Measurements from ENCODE around the gene BCAS3.
"Not testable (repeated sequence)": the region's sequence is repeated elsewhere in the genome, so short reads cannot be mapped to it uniquely, and the experiment has no call there.

The BCAS3 gene

GRCh38 chr17:61002316-61002736, 324.7 kb downstream of the BCAS3 start:
- no peak overlapping the region for H3K18ac ChIP-seq (ENCODE audit: low read depth in 1 of 2, low read length in 2 of 2)
- no peak overlapping the region for H2AFZ ChIP-seq (ENCODE audit: low read depth, low read length)
- H3K4me1 ChIP-seq (ENCODE audit: control insufficient read depth, insufficient read depth, low read depth, low read length) = no peaks in the 10 kb centered on the region
- no peak overlapping the region for H3K23ac ChIP-seq (ENCODE audit: low read length in 2 of 2)
- H3K9me3 ChIP-seq (ENCODE audit: control insufficient read depth, low read length) = no peaks in the 10 kb centered on the region
- no CpG with 5 or more reads among the region's 1 CpG for WGBS
- H2BK12ac ChIP-seq (ENCODE audit: low read length in 2 of 2) = no peak overlapping the region
- H4K8ac ChIP-seq (ENCODE audit: low read length) = no peak overlapping the region
- H4K91ac ChIP-seq (ENCODE audit: low read length) = no peak overlapping the region
- H3K79me1 ChIP-seq (replicated peaks; ENCODE audit: low read length, poor library complexity, severe bottlenecking) = no peaks in the 10 kb centered on the region
- H3K4me2 ChIP-seq (ENCODE audit: low read length, poor library complexity, severe bottlenecking) = no peak overlapping the region
- H2BK5ac ChIP-seq (ENCODE audit: low read depth, low read length, poor library complexity, severe bottlenecking) = no peak overlapping the region
- no peak overlapping the region for H3K4ac ChIP-seq (ENCODE audit: low read depth in 1 of 2, low read length in 2 of 2)
- H3K9ac ChIP-seq (ENCODE audit: low read length) = peak overlapping the region; percentile 69
- no peaks in the 10 kb centered on the region for H3K27me3 ChIP-seq (ENCODE audit: control insufficient read depth in 1 of 2, insufficient read depth in 1 of 2, low read length in 2 of 2)
- no peak overlapping the region for H3K4me3 ChIP-seq (ENCODE audit: insufficient read depth in 1 of 2, low read depth in 1 of 2, low read length in 2 of 2)
- no peak overlapping the region for H2AK5ac ChIP-seq (ENCODE audit: low read length, severe bottlenecking)
- H2BK15ac ChIP-seq (ENCODE audit: low read depth, poor library complexity, severe bottlenecking) = no peak overlapping the region
- H2BK120ac ChIP-seq (ENCODE audit: low read depth, low read length) = no peak overlapping the region
- DNase-seq = peak; percentile 60
- no peaks in the 10 kb centered on the region for H3K36me3 ChIP-seq (ENCODE audit: control insufficient read depth in 1 of 2, insufficient read depth in 2 of 2, low read depth in 1 of 2, low read length in 2 of 2)
- no peak overlapping the region for H3K27ac ChIP-seq (ENCODE audit: low read length, poor library complexity, severe bottlenecking)
- H3K14ac ChIP-seq (ENCODE audit: low read length in 2 of 2) = no peak overlapping the region

- no peaks in the 10 kb centered on the region for H3K36me3 ChIP-seq (ENCODE audit: control insufficient read depth in 1 of 2, insufficient read depth in 2 of 2, low read depth in 1 of 2, low read length in 2 of 2)
- no peak overlapping the region for H3K9ac ChIP-seq (ENCODE audit: low read length)
- no peak overlapping the region for H2AFZ ChIP-seq (ENCODE audit: low read depth, low read length)
- no peak overlapping the region for H3K27ac ChIP-seq (ENCODE audit: low read length, poor library complexity, severe bottlenecking)
- H3K4me1 ChIP-seq (ENCODE audit: control insufficient read depth, insufficient read depth, low read depth, low read length) = peaks cover 1% of the 10 kb centered on the region
- no peak overlapping the region for H3K4me2 ChIP-seq (ENCODE audit: low read length, poor library complexity, severe bottlenecking)
- H4K8ac ChIP-seq (ENCODE audit: low read length) = no peak overlapping the region
- 94% methylated on average over 5 of the region's 5 CpGs for WGBS
- no peak overlapping the region for H3K14ac ChIP-seq (ENCODE audit: low read length in 2 of 2)
- H3K27me3 ChIP-seq (ENCODE audit: control insufficient read depth in 1 of 2, insufficient read depth in 1 of 2, low read length in 2 of 2) = no peaks in the 10 kb centered on the region
- no peak overlapping the region for H2AK5ac ChIP-seq (ENCODE audit: low read length, severe bottlenecking)
- no peak overlapping the region for H4K91ac ChIP-seq (ENCODE audit: low read length)
- H2BK5ac ChIP-seq (ENCODE audit: low read depth, low read length, poor library complexity, severe bottlenecking) = no peak overlapping the region
- no peak for DNase-seq
- H3K4me3 ChIP-seq (ENCODE audit: insufficient read depth in 1 of 2, low read depth in 1 of 2, low read length in 2 of 2) = no peak overlapping the region
- H2BK120ac ChIP-seq (ENCODE audit: low read depth, low read length) = no peak overlapping the region
- H3K79me1 ChIP-seq (replicated peaks; ENCODE audit: low read length, poor library complexity, severe bottlenecking) = no peaks in the 10 kb centered on the region
- no peak overlapping the region for H3K18ac ChIP-seq (ENCODE audit: low read depth in 1 of 2, low read length in 2 of 2)
- H2BK15ac ChIP-seq (ENCODE audit: low read depth, poor library complexity, severe bottlenecking) = no peak overlapping the region
- H2BK12ac ChIP-seq (ENCODE audit: low read length in 2 of 2) = no peak overlapping the region
- no peaks in the 10 kb centered on the region for H3K9me3 ChIP-seq (ENCODE audit: control insufficient read depth, low read length)
- no peak overlapping the region for H3K23ac ChIP-seq (ENCODE audit: low read length in 2 of 2)
- H3K4ac ChIP-seq (ENCODE audit: low read depth in 1 of 2, low read length in 2 of 2) = no peak overlapping the region
Observed at GRCh38 chr17:61005358-61005757, 327.7 kb downstream of the BCAS3 start.

DNA sequence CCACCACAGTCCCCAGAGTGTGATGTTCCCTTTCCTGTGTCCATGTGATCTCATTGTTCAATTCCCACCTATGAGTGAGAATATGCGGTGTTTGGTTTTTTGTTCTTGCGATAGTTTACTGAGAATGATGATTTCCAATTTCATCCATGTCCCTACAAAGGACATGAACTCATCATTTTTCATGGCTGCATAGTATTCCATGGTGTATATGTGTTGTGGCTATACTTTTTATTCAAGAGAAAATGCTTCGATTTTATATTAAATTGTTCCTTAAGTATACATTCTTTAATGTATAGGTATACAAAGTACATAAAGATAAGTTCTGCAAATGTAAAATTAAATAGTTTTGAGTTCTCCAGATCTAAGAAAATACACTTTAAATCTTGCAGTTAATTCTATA, 328.3 kb downstream of the BCAS3 start:
- not testable (repeated sequence) for H3K27me3 ChIP-seq (ENCODE audit: control insufficient read depth in 1 of 2, insufficient read depth in 1 of 2, low read length in 2 of 2); H3K14ac ChIP-seq (ENCODE audit: low read length in 2 of 2); DNase-seq; H3K27ac ChIP-seq (ENCODE audit: low read length, poor library complexity, severe bottlenecking); H2BK15ac ChIP-seq (ENCODE audit: low read depth, poor library complexity, severe bottlenecking); H2BK5ac ChIP-seq (ENCODE audit: low read depth, low read length, poor library complexity, severe bottlenecking); H3K18ac ChIP-seq (ENCODE audit: low read depth in 1 of 2, low read length in 2 of 2); H3K23ac ChIP-seq (ENCODE audit: low read length in 2 of 2); H3K4me2 ChIP-seq (ENCODE audit: low read length, poor library complexity, severe bottlenecking); H4K8ac ChIP-seq (ENCODE audit: low read length); H3K4me3 ChIP-seq (ENCODE audit: insufficient read depth in 1 of 2, low read depth in 1 of 2, low read length in 2 of 2); H3K9ac ChIP-seq (ENCODE audit: low read length); H3K79me1 ChIP-seq (replicated peaks; ENCODE audit: low read length, poor library complexity, severe bottlenecking); H3K4ac ChIP-seq (ENCODE audit: low read depth in 1 of 2, low read length in 2 of 2); H3K9me3 ChIP-seq (ENCODE audit: control insufficient read depth, low read length); H3K4me1 ChIP-seq (ENCODE audit: control insufficient read depth, insufficient read depth, low read depth, low read length); H4K91ac ChIP-seq (ENCODE audit: low read length); H2AK5ac ChIP-seq (ENCODE audit: low read length, severe bottlenecking); H2AFZ ChIP-seq (ENCODE audit: low read depth, low read length); H2BK120ac ChIP-seq (ENCODE audit: low read depth, low read length); H2BK12ac ChIP-seq (ENCODE audit: low read length in 2 of 2); H3K36me3 ChIP-seq (ENCODE audit: control insufficient read depth in 1 of 2, insufficient read depth in 2 of 2, low read depth in 1 of 2, low read length in 2 of 2)
- no CpG with 5 or more reads among the region's 3 CpGs for WGBS

DNA sequence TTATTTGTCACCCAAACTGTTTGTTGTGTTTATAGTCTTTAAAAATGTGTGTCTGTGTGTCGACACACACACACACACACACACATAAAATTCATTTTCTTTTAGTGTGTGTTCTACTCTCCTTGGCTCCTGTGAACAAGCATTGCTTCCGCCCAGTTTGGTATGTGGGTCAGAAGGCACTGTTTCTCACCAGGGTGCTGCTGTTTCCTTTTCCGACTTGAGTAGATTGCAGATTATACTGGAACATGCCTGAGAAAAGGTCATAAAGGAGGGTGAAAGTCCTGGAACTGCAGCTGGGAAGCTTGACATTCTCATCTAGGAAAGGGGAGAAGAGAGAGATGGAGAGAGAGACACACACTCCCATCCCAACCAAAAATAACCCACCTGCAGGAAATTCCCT, 330.3 kb downstream of the BCAS3 start:
- H4K8ac ChIP-seq (ENCODE audit: low read length) = peak overlapping the region; percentile 28
- no peak overlapping the region for H3K4me2 ChIP-seq (ENCODE audit: low read length, poor library complexity, severe bottlenecking)
- no peak overlapping the region for H3K4me3 ChIP-seq (ENCODE audit: insufficient read depth in 1 of 2, low read depth in 1 of 2, low read length in 2 of 2)
- H3K27me3 ChIP-seq (ENCODE audit: control insufficient read depth in 1 of 2, insufficient read depth in 1 of 2, low read length in 2 of 2) = no peaks in the 10 kb centered on the region
- H3K9me3 ChIP-seq (ENCODE audit: control insufficient read depth, low read length) = no peaks in the 10 kb centered on the region
- no peak overlapping the region for H2BK120ac ChIP-seq (ENCODE audit: low read depth, low read length)
- H2AFZ ChIP-seq (ENCODE audit: low read depth, low read length) = no peak overlapping the region
- no peak overlapping the region for H2BK15ac ChIP-seq (ENCODE audit: low read depth, poor library complexity, severe bottlenecking)
- H3K4me1 ChIP-seq (ENCODE audit: control insufficient read depth, insufficient read depth, low read depth, low read length) = peaks cover 1% of the 10 kb centered on the region
- peak; percentile 26 for DNase-seq
- no peak overlapping the region for H3K27ac ChIP-seq (ENCODE audit: low read length, poor library complexity, severe bottlenecking)
- H4K91ac ChIP-seq (ENCODE audit: low read length) = no peak overlapping the region
- peak overlapping the region; percentile 40 to 68 for H3K18ac ChIP-seq (ENCODE audit: low read depth in 1 of 2, low read length in 2 of 2)
- H2AK5ac ChIP-seq (ENCODE audit: low read length, severe bottlenecking) = peak overlapping the region; percentile 65
- H3K9ac ChIP-seq (ENCODE audit: low read length) = no peak overlapping the region
- no peak overlapping the region for H2BK12ac ChIP-seq (ENCODE audit: low read length in 2 of 2)
- WGBS = 44% methylated on average over 3 of the region's 3 CpGs
- no peaks in the 10 kb centered on the region for H3K36me3 ChIP-seq (ENCODE audit: control insufficient read depth in 1 of 2, insufficient read depth in 2 of 2, low read depth in 1 of 2, low read length in 2 of 2)
- H3K79me1 ChIP-seq (replicated peaks; ENCODE audit: low read length, poor library complexity, severe bottlenecking) = no peaks in the 10 kb centered on the region
- no peak overlapping the region for H2BK5ac ChIP-seq (ENCODE audit: low read depth, low read length, poor library complexity, severe bottlenecking)
- no peak overlapping the region for H3K14ac ChIP-seq (ENCODE audit: low read length in 2 of 2)
- no peak overlapping the region for H3K23ac ChIP-seq (ENCODE audit: low read length in 2 of 2)
- H3K4ac ChIP-seq (ENCODE audit: low read depth in 1 of 2, low read length in 2 of 2) = no peak overlapping the region

All from mesenchymal stem cell (in vitro differentiated cells and primary cell).